GM23338 (cell line): ENCODE data around the gene KSR2. TPM values are rescaled to one million over a fixed set of nuclear protein-coding genes. Genes with fewer than 3 reads are reported as not detected.

Source experiments
- ATAC-seq: fragments of 200-7000 bp; cut with Tn5 transposase; 3 replicates; pipeline ENCODE4 v1.9.1; 2020
- DNase-seq: peaks from one replicate; pipeline ENCODE4 v3.0.0-alpha.2; 2015; ENCODE audit warnings: low spot score
- H2AFZ ChIP-seq: fragments of 200-600 bp; sonication (generic); 2 replicates; pipeline ENCODE4 v1.8.0; 2016; ENCODE audit warnings: antibody characterized with exemption, mild to moderate bottlenecking, moderate library complexity
- H3F3A ChIP-seq: fragments of 200-600 bp; sonication (generic); replicated peaks from 2 replicates; pipeline ENCODE4 v1.8.0; 2017; ENCODE audit warnings: antibody characterized with exemption, mixed run types, low read depth
- H3K27ac ChIP-seq: fragments of 200-600 bp; sonication (generic); 2 replicates; pipeline ENCODE4 v1.6.1; 2016; ENCODE audit warnings: low read depth
- H3K27me3 ChIP-seq: fragments of 200-600 bp; sonication (generic); 2 replicates; pipeline ENCODE4 v1.8.0; 2016; ENCODE audit warnings: mild to moderate bottlenecking, mixed run types, moderate library complexity; ENCODE audit not compliant: insufficient read depth
- H3K36me3 ChIP-seq: fragments of 200-600 bp; sonication (generic); 2 replicates; pipeline ENCODE4 v1.8.0; 2016; ENCODE audit warnings: mild to moderate bottlenecking; ENCODE audit not compliant: insufficient read depth
- H3K4me1 ChIP-seq: fragments of 200-600 bp; sonication (generic); 2 replicates; pipeline ENCODE4 v1.8.0; 2016; ENCODE audit warnings: mild to moderate bottlenecking, moderate library complexity; ENCODE audit not compliant: insufficient read depth
- H3K4me2 ChIP-seq: fragments of 200-600 bp; sonication (generic); 2 replicates; pipeline ENCODE4 v1.7.1; 2017; ENCODE audit warnings: mixed run types
- H3K4me3 ChIP-seq: fragments of 200-600 bp; sonication (generic); 2 replicates; pipeline ENCODE4 v1.6.1; 2016; ENCODE audit warnings: mixed run types
- H3K79me2 ChIP-seq: fragments of 200-600 bp; sonication (generic); replicated peaks from 2 replicates; pipeline ENCODE4 v1.8.0; 2017; ENCODE audit warnings: mild to moderate bottlenecking; ENCODE audit not compliant: insufficient read depth
- H3K9me2 ChIP-seq: fragments of 200-600 bp; sonication (generic); 2 replicates; pipeline ENCODE4 v1.8.0; 2017; ENCODE audit not compliant: insufficient read depth
- H4K20me1 ChIP-seq: fragments of 200-600 bp; sonication (generic); replicated peaks from 2 replicates; pipeline ENCODE4 v1.8.0; 2017; ENCODE audit warnings: mild to moderate bottlenecking; ENCODE audit not compliant: insufficient read depth
- H3K27ac Mint-ChIP-seq: 2 replicates; pipeline ENCODE4 v1.8.0; 2020; ENCODE audit warnings: inconsistent platforms, mild to moderate bottlenecking, moderate library complexity, mixed read lengths
- H3K27me3 Mint-ChIP-seq: 3 replicates; pipeline ENCODE4 v1.8.0; 2022; ENCODE audit warnings: low read depth, mild to moderate bottlenecking, moderate library complexity, mixed read lengths, inconsistent platforms; ENCODE audit not compliant: insufficient read depth, poor library complexity
- H3K36me3 Mint-ChIP-seq: 3 replicates; pipeline ENCODE4 v1.8.0; 2021; ENCODE audit warnings: low read depth, mild to moderate bottlenecking, inconsistent platforms, moderate library complexity, mixed read lengths
- H3K4me1 Mint-ChIP-seq: 3 replicates; pipeline ENCODE4 v1.8.0; 2020; ENCODE audit warnings: mild to moderate bottlenecking, inconsistent platforms, mixed read lengths
- H3K4me3 Mint-ChIP-seq: 3 replicates; pipeline ENCODE4 v1.8.0; 2021; ENCODE audit warnings: moderate library complexity, mild to moderate bottlenecking, inconsistent platforms, mixed read lengths
- H3K9me3 Mint-ChIP-seq: 3 replicates; pipeline ENCODE4 v1.8.0; 2020; ENCODE audit warnings: moderate library complexity, mild to moderate bottlenecking, inconsistent platforms, mixed read lengths
- CTCF ChIP-seq, 2 experiments: fragments of 200-600 bp in 1 of 2; sonication (generic) in 1 of 2; conservative IDR thresholded peaks; 2 replicates each; pipeline versions ENCODE4 v1.5.1 to v1.6.1; 2016 to 2017; ENCODE audit warnings: antibody characterized with exemption in 2 of 2, low read depth in 2 of 2, mild to moderate bottlenecking in 2 of 2, moderate library complexity in 1 of 2
- ETS1 ChIP-seq: IDR thresholded peaks from 2 replicates; pipeline ENCODE4 v1.6.1; 2016; ENCODE audit warnings: antibody characterized with exemption
- EZH2phosphoT487 ChIP-seq: fragments of 200-600 bp; sonication (generic); IDR thresholded peaks from one replicate; pipeline ENCODE4 v1.8.1; 2018; ENCODE audit warnings: antibody characterized with exemption; ENCODE audit not compliant: unreplicated experiment
- JUNB ChIP-seq: IDR thresholded peaks from one replicate; pipeline ENCODE4 v1.6.1; 2016; ENCODE audit warnings: antibody characterized with exemption; ENCODE audit not compliant: unreplicated experiment
- NANOG ChIP-seq: IDR thresholded peaks from 2 replicates; pipeline ENCODE4 v1.6.1; 2016; ENCODE audit warnings: antibody characterized with exemption, borderline replicate concordance
- ZNF331 ChIP-seq: fragments of 250-450 bp; sonication (Bioruptor Pico); IDR thresholded peaks from 2 replicates; pipeline ENCODE4 v1.5.0; 2020; ENCODE audit warnings: low read depth, mild to moderate bottlenecking, moderate library complexity
- ZNF462 ChIP-seq: fragments of 250-450 bp; sonication (Bioruptor Pico); IDR thresholded peaks from 2 replicates; pipeline ENCODE4 v1.5.0; 2020; ENCODE audit warnings: mild to moderate bottlenecking, moderate library complexity
- polyA plus RNA-seq: library from polyadenylated mRNA; unstranded; fragments of >200 nt; fragmentation: Nextera tagmentation; extraction: Ambion mirVana; gene quantifications from 2 replicates; pipeline ENCODE4 v1.2.1, GENCODE V29; 2016
- total RNA-seq: library from RNA; depleted of rRNA; stranded (reverse); fragments of >200 nt; shearing (Covaris generic); gene quantifications from 2 replicates; pipeline ENCODE4 v1.2.3, GENCODE V29; 2014

KSR2 gene
- total and polyA plus RNA-seq, 2 experiments from 2014 or later: 1.1 to 2.7 TPM

GRCh38 chr12:117502233-117502632, 466.6 kb downstream of the KSR2 start:
- Histone ChIP-seq H3K27me3 (no peaks in the 10 kb centered on the region), H3K27ac (no peak overlapping the region), H3F3A (no peaks in the 10 kb centered on the region), H3K4me2 (no peak overlapping the region), H4K20me1 (no peaks in the 10 kb centered on the region), H2AFZ (no peak overlapping the region), H3K9me2 (no peaks in the 10 kb centered on the region), H3K4me1 (no peaks in the 10 kb centered on the region), H3K79me2 (no peaks in the 10 kb centered on the region), H3K36me3 (no peaks in the 10 kb centered on the region), H3K4me3 (no peak overlapping the region)
- no peak for ATAC-seq
- TF ChIP-seq EZH2phosphoT487: no peak
- no peak for TF ChIP-seq ETS1
- no peak for TF ChIP-seq CTCF (conservative IDR thresholded peaks at IDR 0.05; ENCODE audit: low read depth in 2 of 2)
- TF ChIP-seq ZNF331 (CRISPR knock-in tag): no peak
- TF ChIP-seq NANOG: no peak
- TF ChIP-seq ZNF462: no peak
- no peak for TF ChIP-seq JUNB
- no peak for DNase-seq
- H3K4me3 Mint-ChIP-seq: no peak overlapping the region
- H3K9me3 Mint-ChIP-seq: no peaks in the 10 kb centered on the region
- no peaks in the 10 kb centered on the region for H3K27me3 Mint-ChIP-seq
- no peaks in the 10 kb centered on the region for H3K36me3 Mint-ChIP-seq
- H3K27ac Mint-ChIP-seq: no peak overlapping the region
- peaks cover 7% of the 10 kb centered on the region for H3K4me1 Mint-ChIP-seq
